Hippocampal formation (tissue), 2 donors: ENCODE results near the gene PDCD1.
"Not testable (repeated sequence)": the region's sequence is repeated elsewhere in the genome, so short reads cannot be mapped to it uniquely, and the experiment has no call there.

ENCODE experiments used
- DNase-seq, 2 donors: peaks; one replicate each; lab custom pipeline; 2025; lab: John Stamatoyannopoulos, UW

The PDCD1 gene

DNA sequence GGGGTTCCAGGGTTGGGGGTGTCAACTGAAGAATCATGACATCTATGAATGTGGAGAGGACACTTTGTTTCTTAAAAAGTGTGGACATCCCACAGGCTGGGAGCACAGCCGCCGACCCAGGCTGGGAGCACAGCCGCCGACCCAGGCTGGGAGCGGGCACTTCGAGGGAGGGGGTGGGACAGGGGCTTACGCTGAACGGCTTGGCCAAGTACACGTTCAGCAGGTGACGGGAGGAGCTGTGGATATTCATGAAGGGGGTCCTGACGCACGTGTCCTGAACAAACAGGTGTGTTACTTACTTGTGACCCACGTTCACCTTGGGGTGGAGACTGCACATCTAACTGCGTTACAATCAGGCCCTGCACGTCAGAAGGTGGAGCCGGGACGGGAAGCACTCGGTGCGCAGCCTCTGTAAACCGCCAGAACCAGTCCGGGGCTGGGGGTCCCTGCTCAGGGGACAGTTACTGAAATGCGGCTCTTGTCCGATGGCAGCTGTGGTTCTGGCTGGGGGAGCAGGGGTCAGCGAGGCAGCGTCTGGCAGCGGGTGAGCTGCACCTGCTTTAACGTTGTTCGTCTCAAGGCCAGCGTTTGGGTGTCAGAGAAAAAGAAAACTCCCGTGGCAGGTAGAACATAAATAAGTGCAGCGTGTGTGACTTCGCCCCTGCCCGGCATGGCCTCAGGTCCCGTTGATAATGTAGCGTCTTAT is 58.3 kb downstream of the PDCD1 start:
- not testable (repeated sequence) for DNase-seq
